Right lobe of liver (tissue), 4 donors: ENCODE results near the gene LXN.

Experiments used
- POLR2A ChIP-seq: fragments of 450-650 bp; IDR thresholded peaks from one replicate; pipeline ENCODE4 v1.6.1; 2017; ENCODE audit warnings: antibody characterized with exemption, mild to moderate bottlenecking
- TF ChIP-seq, protein P1 (sequence below), 4 donors: fragments of 200-600 bp in 3 of 4; fragments of 450-650 bp in 1 of 4; IDR thresholded peaks; one replicate each; pipeline versions ENCODE4 v1.5.1 to v1.8.0; 2016 to 2022; ENCODE audit warnings: antibody characterized with exemption in 4 of 4, mild to moderate bottlenecking in 2 of 4
- donor health status: DM: no; HTN: no; CAD: no.
- donor health status: DM: no; HTN: no; CAD: no.
- donor health status: DM: no; HTN: yes; CAD: no.

DNA sequence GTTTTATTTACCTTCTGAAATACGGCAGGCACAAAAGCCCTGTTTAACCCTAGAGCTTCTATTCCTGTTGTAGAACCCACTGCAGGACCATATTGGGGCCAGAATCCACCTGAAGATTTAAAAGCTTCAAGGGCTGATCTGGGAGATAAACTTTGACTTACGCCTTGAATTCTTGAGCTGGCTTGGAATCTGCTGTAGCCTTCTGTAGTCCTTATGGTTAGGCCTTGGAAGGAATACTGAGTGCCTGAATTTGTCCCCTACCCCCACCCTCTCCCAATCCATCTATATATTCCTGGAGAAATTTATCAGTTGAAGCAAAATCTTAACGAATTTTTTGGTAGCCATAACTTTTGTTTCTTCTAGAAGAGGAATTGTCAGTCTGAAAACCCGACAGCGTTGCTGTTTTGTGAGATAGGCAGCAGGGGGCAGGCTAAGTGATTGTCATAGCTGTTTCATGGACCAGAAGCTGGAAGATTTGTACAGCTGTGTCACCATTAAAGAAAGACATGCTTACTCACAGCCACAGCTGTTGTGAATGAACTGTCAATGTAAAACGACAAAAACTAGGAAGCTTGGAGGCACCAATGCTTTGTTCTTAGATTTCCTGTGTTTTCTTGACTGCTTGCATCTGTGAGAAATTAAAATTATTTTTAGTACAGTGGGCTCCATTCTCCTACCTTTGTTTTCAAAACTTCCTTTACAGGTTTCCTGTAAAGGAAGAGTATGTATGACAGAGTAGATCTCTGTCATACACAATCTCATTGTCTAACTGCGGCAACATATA is 12.8 kb downstream of the LXN start:
- no peak for TF ChIP-seq POLR2A
- TF ChIP-seq, protein P1, sequence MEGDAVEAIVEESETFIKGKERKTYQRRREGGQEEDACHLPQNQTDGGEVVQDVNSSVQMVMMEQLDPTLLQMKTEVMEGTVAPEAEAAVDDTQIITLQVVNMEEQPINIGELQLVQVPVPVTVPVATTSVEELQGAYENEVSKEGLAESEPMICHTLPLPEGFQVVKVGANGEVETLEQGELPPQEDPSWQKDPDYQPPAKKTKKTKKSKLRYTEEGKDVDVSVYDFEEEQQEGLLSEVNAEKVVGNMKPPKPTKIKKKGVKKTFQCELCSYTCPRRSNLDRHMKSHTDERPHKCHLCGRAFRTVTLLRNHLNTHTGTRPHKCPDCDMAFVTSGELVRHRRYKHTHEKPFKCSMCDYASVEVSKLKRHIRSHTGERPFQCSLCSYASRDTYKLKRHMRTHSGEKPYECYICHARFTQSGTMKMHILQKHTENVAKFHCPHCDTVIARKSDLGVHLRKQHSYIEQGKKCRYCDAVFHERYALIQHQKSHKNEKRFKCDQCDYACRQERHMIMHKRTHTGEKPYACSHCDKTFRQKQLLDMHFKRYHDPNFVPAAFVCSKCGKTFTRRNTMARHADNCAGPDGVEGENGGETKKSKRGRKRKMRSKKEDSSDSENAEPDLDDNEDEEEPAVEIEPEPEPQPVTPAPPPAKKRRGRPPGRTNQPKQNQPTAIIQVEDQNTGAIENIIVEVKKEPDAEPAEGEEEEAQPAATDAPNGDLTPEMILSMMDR (IDR thresholded peaks at IDR 0.05) = peak; percentile 56 to 72 (median 68)
